ENCODE results near the gene FRAS1. TPM values are rescaled to one million over a fixed set of nuclear protein-coding genes. Genes with fewer than 3 reads are reported as not detected.

The FRAS1 gene
- total and polyA plus RNA-seq, 9 of the 15 experiments (the other 6 are each of a cell fraction or from before 2014, with no cell fraction given) = under 0.01 to 0.11 (median 0.04) TPM; not detected in 2

DNA sequence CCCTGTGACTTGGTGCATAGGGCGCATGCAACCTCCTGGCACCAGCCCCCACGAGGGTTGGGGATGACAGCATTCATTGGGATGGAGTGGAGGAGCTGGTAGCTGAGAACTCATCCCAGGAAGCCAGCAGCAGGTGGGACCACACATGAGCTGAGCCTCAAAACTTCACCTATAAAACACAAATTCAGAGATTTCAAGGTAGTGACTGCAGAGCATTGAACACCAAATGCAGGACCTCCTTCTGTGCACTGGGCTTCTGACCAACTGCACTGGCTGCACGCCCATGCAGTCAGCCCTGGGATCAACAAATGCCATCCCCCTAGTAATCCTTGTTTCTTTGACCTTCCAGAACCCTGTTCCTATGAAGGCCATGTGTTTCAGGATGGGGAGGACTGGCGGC lies 197.8 kb downstream of the FRAS1 start (continued):
- no peak for TF ChIP-seq ETV6 (IDR thresholded peaks at IDR 0.05; ENCODE audit: borderline replicate concordance in 1 of 2, low read depth in 2 of 2, low read length in 1 of 2)
- TF ChIP-seq ETV6 (CRISPR knock-in tag; IDR thresholded peaks at IDR 0.05; ENCODE audit: borderline replicate concordance) = no peak
- TF ChIP-seq RB1 (IDR thresholded peaks at IDR 0.05; ENCODE audit: low read depth) = no peak
- no peak for TF ChIP-seq TGIF2 (CRISPR knock-in tag; IDR thresholded peaks at IDR 0.05)
- TF ChIP-seq ZMIZ1 (IDR thresholded peaks at IDR 0.05; ENCODE audit: low read depth in 2 of 2, low read length in 2 of 2) = no peak
- TF ChIP-seq SMARCA4 (IDR thresholded peaks at IDR 0.05) = no peak
- no peak for TF ChIP-seq RHOXF2B (CRISPR knock-in tag; conservative IDR thresholded peaks at IDR 0.05)
- TF ChIP-seq NFXL1 (CRISPR knock-in tag; IDR thresholded peaks at IDR 0.05) = no peak
- TF ChIP-seq ZFPM2 (CRISPR knock-in tag; IDR thresholded peaks at IDR 0.05) = no peak
- TF ChIP-seq DDX20 (tag; IDR thresholded peaks at IDR 0.05; ENCODE audit: low read depth) = no peak
- TF ChIP-seq, protein P1, sequence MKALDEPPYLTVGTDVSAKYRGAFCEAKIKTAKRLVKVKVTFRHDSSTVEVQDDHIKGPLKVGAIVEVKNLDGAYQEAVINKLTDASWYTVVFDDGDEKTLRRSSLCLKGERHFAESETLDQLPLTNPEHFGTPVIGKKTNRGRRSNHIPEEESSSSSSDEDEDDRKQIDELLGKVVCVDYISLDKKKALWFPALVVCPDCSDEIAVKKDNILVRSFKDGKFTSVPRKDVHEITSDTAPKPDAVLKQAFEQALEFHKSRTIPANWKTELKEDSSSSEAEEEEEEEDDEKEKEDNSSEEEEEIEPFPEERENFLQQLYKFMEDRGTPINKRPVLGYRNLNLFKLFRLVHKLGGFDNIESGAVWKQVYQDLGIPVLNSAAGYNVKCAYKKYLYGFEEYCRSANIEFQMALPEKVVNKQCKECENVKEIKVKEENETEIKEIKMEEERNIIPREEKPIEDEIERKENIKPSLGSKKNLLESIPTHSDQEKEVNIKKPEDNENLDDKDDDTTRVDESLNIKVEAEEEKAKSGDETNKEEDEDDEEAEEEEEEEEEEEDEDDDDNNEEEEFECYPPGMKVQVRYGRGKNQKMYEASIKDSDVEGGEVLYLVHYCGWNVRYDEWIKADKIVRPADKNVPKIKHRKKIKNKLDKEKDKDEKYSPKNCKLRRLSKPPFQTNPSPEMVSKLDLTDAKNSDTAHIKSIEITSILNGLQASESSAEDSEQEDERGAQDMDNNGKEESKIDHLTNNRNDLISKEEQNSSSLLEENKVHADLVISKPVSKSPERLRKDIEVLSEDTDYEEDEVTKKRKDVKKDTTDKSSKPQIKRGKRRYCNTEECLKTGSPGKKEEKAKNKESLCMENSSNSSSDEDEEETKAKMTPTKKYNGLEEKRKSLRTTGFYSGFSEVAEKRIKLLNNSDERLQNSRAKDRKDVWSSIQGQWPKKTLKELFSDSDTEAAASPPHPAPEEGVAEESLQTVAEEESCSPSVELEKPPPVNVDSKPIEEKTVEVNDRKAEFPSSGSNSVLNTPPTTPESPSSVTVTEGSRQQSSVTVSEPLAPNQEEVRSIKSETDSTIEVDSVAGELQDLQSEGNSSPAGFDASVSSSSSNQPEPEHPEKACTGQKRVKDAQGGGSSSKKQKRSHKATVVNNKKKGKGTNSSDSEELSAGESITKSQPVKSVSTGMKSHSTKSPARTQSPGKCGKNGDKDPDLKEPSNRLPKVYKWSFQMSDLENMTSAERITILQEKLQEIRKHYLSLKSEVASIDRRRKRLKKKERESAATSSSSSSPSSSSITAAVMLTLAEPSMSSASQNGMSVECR (CRISPR knock-in tag; IDR thresholded peaks at IDR 0.05) = no peak
